ELR (cell line): ENCODE measurements around the gene NAV1.

Source experiments
- DNase-seq: peaks from one replicate; pipeline ENCODE4 v3.0.0-alpha.2; 2015; ENCODE audit warnings: low read depth

The NAV1 gene

GRCh38 chr1:201551096-201551495 is 12.2 kb downstream of the NAV1 start:
- DNase-seq = no peak

GRCh38 chr1:201551877-201552731 is 13.2 kb downstream of the NAV1 start:
- peak; percentile 93 for DNase-seq

DNA sequence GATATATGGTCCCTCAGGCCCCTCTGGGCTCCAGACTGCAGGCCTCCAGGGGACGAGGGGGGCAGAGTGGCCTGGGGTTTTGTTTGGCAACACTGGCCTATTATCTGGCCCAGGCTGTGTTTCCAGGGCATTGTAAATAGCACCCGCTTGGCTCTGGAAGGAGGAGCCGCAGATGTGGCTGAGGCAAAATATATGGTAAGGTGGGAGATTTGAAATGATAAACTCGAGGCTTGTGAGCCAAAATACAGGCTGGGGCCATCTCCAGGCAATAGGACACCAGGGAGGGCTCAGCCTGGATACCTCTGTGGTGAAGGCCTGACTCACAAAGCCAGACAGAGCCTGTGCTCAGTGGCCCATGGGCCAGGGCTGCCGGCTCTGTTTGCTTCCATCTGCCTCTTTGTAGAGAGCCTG is 14.0 kb downstream of the NAV1 start:
- peak; percentile 74 for DNase-seq

DNA sequence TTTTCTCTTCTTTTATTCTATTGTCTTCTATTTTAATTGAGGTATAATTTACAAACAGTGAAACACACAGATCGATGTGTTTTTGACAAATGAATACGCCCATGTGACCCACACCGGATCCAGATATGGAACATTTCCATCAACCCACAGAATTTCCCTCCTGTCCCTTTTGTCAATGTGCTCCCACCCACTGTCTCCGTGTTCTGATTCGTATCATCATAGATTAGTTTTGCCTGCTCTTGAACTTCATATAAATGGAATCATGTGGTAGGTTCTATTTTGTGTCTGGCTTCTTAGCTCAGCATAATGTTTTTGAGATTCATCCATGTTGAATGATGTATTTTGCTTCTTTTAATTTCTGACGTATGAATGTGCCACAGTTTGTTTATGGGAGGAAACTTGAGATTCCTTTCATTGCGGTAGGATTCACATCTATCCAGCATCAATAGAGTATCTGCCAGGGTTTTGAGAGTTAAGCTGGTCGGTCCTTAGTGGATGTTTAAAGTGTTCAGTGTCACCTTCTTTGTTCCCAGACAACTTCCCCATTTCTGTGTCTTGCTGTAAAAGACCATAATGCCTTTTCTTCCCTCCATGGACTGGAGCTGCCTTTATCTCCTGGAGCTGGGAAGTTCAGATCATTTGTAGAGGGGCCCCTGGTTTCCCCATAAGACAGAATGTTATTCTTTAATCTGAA is 14.7 kb downstream of the NAV1 start:
- no peak for DNase-seq

- DNase-seq = no peak
These were observed 15.3 kb downstream of the NAV1 start for GRCh38 chr1:201554190-201554600.

- DNase-seq = no peak
These were observed 16.1 kb downstream of the NAV1 start for GRCh38 chr1:201554789-201555592.

DNA sequence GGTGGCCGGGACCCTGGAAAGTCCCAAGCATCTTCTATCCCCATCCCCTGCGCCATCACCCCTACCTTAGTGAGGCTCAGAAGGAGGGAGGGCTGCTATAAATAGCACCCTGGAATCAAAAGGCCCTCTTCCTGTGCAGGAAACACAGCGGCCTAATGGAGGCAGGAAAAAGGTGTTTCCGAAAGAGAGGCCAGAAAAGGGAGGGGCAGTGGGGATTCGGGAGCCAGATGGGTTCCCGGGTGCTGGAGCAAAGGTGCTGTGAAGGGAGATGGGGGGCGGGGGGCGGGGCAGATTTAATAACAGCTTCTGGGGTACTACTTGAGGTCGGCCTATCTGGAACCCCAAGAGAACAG is 16.6 kb downstream of the NAV1 start:
- DNase-seq = no peak

DNA sequence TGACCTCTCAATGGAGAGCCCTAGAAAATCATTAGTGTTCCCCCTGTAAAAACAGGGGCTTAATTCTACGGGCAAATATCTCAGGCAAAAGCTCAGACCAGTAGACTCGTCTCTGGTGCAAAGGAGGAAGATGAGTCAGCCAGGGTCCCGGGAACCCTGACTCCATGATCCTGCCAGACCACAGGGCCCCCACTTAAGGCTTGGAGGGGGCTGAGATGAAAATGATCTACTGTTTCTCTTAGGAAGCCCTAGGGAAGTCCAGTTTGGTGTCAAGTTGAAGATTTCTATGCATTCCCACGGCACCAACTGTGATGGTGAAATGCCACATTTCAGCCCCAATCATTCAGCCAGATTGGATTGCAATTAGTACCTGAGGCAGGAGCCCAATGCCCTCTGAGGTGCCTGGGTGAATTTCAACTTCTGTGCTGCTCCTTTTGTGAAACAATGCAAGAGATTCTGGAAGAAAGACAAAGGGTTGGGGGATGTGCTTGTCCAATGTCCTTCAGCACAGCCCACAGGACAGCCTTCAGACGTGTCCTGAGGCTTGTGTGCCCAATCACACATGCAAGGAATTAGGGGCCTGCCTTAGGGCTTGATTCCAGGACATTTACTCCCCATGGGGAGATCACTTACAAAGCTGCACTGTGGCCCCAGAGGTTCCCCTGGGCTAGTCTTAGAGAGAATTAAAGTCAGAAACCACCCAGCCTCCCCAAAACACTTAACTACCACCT is 18.1 kb downstream of the NAV1 start:
- DNase-seq = peak; percentile 78

GRCh38 chr1:201557572-201557958 is 18.6 kb downstream of the NAV1 start:
- DNase-seq = no peak

GRCh38 chr1:201559679-201560162 is 20.8 kb downstream of the NAV1 start:
- DNase-seq = peak; percentile 90

DNA sequence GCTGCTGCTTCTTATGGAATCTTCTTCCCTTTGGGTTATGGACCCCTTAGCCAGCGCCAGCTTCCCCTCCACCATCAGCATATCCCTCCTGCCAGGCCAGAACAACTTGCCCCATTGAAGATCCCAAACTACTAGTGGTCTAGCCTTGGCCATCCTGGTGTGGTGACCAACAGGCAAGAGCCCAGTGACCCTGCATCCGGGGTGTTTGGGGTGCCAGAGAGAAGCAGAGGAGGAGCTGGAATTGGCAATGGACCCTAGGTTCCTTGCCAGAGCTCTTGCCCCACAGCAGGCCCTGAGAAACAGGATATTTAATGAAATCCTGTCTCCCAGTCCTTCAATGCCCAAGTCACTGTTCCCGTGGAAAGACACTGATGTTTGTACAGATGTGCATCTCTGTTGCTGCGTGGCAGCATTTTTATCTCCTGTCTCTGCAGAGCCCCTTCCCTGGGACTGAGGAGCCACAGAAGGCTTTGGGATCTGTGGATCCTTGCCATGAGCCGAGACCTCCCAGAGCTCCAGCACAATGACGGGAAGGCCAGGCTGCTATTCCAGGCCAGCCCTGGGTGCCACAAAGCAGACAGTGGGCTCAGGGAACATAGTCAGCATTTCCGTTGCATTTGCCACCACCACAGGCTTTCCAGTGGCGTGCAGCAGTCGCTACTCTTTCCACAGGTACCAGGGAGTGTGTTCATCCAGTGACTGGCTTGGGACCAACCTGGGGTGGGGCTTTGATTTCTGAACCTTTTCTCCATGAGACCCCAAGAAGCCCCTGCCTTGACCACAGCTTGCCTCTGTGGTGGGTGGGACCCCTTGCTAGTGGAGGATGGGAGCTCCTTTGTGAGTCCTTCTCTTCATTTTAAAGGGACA is 21.6 kb downstream of the NAV1 start:
- DNase-seq = no peak

DNA sequence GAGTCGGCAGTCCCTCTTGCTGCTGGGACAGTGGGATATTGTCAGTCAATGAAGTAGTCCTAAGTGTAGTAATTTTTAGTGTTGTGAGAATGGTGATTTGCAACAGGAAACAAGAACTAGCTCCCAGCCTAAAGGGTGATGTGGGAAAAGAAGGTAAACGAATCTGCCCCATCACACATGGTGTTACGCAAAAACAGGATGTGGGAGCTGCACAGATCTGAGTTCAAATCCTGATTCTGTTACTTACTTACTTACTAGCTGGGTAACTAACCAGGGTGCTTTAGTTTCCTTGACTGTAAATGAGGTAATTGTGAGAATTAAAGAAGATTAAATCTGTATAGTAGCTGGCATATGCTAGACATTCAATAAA is 22.3 kb downstream of the NAV1 start:
- DNase-seq = peak; percentile 40

- DNase-seq = peak; percentile 16
These were observed 22.7 kb downstream of the NAV1 start for GRCh38 chr1:201561601-201562000.

DNA sequence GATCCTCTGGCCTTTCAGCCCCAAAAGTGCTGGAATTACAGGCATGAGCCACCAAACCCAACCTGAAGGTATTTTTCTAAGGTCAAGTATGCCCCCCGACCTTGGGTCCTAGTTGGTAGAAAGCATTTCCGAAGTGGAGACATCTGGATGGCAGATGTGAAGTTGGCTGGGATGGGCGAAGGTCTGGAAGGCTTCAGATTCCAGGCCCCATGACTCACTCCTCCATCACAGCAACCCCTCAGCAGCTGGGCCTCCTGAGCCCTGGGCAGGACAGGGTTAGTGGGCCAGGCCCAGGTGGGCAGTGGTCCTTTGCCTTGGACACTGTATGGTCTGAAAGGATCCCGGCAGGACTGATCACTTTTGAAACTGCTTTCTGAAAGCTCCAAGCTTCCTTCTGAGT is 23.3 kb downstream of the NAV1 start:
- DNase-seq = peak; percentile 98

- DNase-seq = peak; percentile 98
These were observed 23.9 kb downstream of the NAV1 start for GRCh38 chr1:201562659-201563405.

DNA sequence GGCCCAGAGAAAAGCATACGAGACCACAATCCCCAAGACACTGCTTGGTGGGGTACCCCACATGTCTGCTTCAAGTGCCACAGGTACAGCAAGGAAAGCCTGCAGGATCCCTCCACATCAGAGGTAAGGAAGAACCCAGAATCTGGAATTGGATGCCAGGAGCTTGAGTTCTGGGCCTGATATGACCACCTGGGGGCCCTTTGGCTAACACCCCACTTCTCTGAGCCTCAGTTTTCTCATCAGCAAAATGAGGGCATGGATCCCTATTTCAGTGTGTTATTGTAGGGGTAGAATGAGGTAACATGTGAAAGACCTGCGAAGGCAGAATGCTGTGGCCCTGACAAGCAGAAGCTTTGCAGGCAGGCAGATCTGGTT is 24.5 kb downstream of the NAV1 start:
- no peak for DNase-seq

GRCh38 chr1:201563941-201564340 is 25.0 kb downstream of the NAV1 start:
- no peak for DNase-seq

DNA sequence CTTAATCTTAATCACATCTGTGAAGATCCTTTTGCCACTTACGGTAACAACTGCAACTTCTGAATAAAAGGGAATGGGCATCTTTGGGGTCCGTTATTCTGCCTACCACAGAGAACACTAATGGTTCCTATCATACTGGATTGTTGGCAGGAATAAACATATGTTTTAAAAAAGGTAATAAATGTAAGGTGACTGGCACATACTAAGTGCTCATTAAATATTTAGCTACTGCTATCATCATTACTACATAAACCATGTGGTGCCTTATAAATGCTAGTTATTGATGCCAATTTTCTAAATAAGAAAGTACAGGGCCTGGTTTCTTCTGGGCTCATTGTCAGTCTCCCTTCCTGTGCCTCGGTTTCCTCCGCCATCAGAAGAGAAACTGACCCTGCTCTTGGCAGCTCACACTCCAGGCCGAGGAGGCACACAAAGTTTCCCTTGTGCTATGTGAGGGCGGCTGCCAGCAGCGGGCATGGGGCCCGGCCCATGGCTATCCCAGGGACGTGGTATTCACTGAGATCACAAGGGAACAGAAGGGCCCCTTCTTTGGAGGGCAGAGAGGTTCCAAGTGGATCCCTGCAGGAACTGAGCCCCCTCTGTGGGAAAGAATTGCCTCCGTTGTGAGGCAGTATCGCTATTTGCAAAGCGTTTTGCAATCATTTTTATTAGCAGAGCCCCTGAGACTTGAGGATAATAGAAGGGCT is 26.2 kb downstream of the NAV1 start:
- no peak for DNase-seq

GRCh38 chr1:201565771-201566528 is 27.0 kb downstream of the NAV1 start:
- DNase-seq = no peak
